Neural progenitor cell (in vitro differentiated cells): ENCODE results near the gene OR10A4. TPM values are rescaled to one million over a fixed set of nuclear protein-coding genes. Genes with fewer than 3 reads are reported as not detected.
A peak's percentile ranks its signal among the peaks of the same experiment; 100 is the strongest.

Source experiments
- DNase-seq: peaks from one replicate; pipeline ENCODE4 v3.0.0-alpha.2; 2016; ENCODE audit warnings: low spot score
- H2AFZ ChIP-seq: fragments of 200-600 bp; sonication (generic); replicated peaks from 2 replicates; pipeline ENCODE4 v1.6.1; 2016; ENCODE audit warnings: antibody characterized with exemption
- H3F3A ChIP-seq: fragments of 200-600 bp; sonication (generic); 2 replicates; pipeline ENCODE4 v1.6.1; 2016; ENCODE audit warnings: antibody characterized with exemption, low read depth
- H3K27ac ChIP-seq: fragments of 200-600 bp; sonication (generic); 2 replicates; pipeline ENCODE4 v1.5.1; 2016; ENCODE audit warnings: mild to moderate bottlenecking
- H3K27me3 ChIP-seq: fragments of 200-600 bp; sonication (generic); 2 replicates; pipeline ENCODE4 v1.6.1; 2016; ENCODE audit warnings: mild to moderate bottlenecking, moderate library complexity
- H3K36me3 ChIP-seq: fragments of 200-600 bp; sonication (generic); 2 replicates; pipeline ENCODE4 v1.5.1; 2016
- H3K4me1 ChIP-seq: fragments of 200-600 bp; sonication (generic); 2 replicates; pipeline ENCODE4 v1.6.1; 2016; ENCODE audit warnings: mixed run types
- H3K4me2 ChIP-seq: fragments of 200-600 bp; sonication (generic); 2 replicates; pipeline ENCODE4 v1.6.1; 2016
- H3K4me3 ChIP-seq: fragments of 200-600 bp; sonication (generic); 2 replicates; pipeline ENCODE4 v1.5.1; 2016
- H3K79me2 ChIP-seq: fragments of 200-600 bp; sonication (generic); 2 replicates; pipeline ENCODE4 v1.6.1; 2016; ENCODE audit warnings: low read depth
- H3K9ac ChIP-seq: fragments of 200-600 bp; sonication (generic); 2 replicates; pipeline ENCODE4 v1.6.1; 2016
- H3K9me3 ChIP-seq: fragments of 200-600 bp; sonication (generic); 2 replicates; pipeline ENCODE4 v1.5.1; 2016; ENCODE audit warnings: low read depth
- H4K20me1 ChIP-seq: fragments of 200-600 bp; sonication (generic); 2 replicates; pipeline ENCODE4 v1.6.1; 2016; ENCODE audit warnings: low read depth
- H3K27ac Mint-ChIP-seq: 3 replicates; pipeline ENCODE4 v1.8.0; 2021; ENCODE audit warnings: mixed read lengths
- H3K27me3 Mint-ChIP-seq: 2 replicates; pipeline ENCODE4 v1.8.0; 2022; ENCODE audit warnings: low read depth, mild to moderate bottlenecking, inconsistent platforms, moderate library complexity, mixed read lengths; ENCODE audit not compliant: insufficient read depth
- H3K36me3 Mint-ChIP-seq: 3 replicates; pipeline ENCODE4 v1.8.0; 2021; ENCODE audit warnings: mixed read lengths
- H3K4me1 Mint-ChIP-seq: 3 replicates; pipeline ENCODE4 v1.8.0; 2021; ENCODE audit warnings: mixed read lengths
- H3K4me3 Mint-ChIP-seq: 3 replicates; pipeline ENCODE4 v1.8.0; 2021; ENCODE audit warnings: mild to moderate bottlenecking, moderate library complexity, mixed read lengths
- H3K9me3 Mint-ChIP-seq: 3 replicates; pipeline ENCODE4 v1.8.0; 2020; ENCODE audit warnings: mixed read lengths
- EZH2 ChIP-seq: fragments of 200-600 bp; sonication (generic); IDR thresholded peaks from 2 replicates; pipeline ENCODE4 v1.6.1; 2017; ENCODE audit warnings: antibody characterized with exemption, mild to moderate bottlenecking, moderate library complexity
- EZH2phosphoT487 ChIP-seq: fragments of 200-600 bp; sonication (generic); IDR thresholded peaks from 2 replicates; pipeline ENCODE4 v1.6.1; 2017; ENCODE audit warnings: antibody characterized with exemption
- total RNA-seq: library from RNA; depleted of rRNA; stranded (reverse); fragments of >200 nt; gene quantifications from 2 replicates; pipeline ENCODE4 v1.2.3, GENCODE V29; 2015; ENCODE audit warnings: low replicate concordance
- TF ChIP-seq, protein P1 (sequence below): fragments of 200-600 bp; sonication (generic); IDR thresholded peaks from 2 replicates; pipeline ENCODE4 v1.5.1; 2017; ENCODE audit warnings: antibody characterized with exemption, mild to moderate bottlenecking

Gene OR10A4, protein sequence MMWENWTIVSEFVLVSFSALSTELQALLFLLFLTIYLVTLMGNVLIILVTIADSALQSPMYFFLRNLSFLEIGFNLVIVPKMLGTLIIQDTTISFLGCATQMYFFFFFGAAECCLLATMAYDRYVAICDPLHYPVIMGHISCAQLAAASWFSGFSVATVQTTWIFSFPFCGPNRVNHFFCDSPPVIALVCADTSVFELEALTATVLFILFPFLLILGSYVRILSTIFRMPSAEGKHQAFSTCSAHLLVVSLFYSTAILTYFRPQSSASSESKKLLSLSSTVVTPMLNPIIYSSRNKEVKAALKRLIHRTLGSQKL
- not detected in 2 replicates for total RNA-seq

DNA sequence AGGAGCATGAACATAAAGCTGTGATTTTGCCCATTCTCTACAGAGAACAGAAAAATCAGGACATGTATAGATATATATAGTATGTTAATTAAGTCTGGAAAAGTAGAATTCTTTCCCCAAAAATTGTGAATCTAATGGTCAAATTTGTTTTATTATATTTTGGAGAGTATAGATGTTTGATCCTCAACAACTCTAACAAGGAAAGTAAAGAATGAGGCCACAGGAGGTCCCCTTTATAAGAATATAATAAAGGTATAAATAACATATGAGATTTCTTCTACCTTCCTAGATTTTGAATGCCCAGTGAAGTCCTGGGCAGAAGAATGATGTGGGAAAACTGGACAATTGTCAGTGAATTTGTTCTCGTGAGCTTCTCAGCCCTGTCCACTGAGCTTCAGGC lies at the start of gene OR10A4:
Gene OR10A4 (plus strand): TSS at position 301 of the 400 bp plus-strand sequence. CDS start 23 bp downstream, at position 324.
- H3K4me3 Mint-ChIP-seq: no peak within 1 kb of the TSS
- no peak for DNase-seq
- TF ChIP-seq EZH2 (no peak), EZH2phosphoT487 (no peak)
- TF ChIP-seq, protein P1, sequence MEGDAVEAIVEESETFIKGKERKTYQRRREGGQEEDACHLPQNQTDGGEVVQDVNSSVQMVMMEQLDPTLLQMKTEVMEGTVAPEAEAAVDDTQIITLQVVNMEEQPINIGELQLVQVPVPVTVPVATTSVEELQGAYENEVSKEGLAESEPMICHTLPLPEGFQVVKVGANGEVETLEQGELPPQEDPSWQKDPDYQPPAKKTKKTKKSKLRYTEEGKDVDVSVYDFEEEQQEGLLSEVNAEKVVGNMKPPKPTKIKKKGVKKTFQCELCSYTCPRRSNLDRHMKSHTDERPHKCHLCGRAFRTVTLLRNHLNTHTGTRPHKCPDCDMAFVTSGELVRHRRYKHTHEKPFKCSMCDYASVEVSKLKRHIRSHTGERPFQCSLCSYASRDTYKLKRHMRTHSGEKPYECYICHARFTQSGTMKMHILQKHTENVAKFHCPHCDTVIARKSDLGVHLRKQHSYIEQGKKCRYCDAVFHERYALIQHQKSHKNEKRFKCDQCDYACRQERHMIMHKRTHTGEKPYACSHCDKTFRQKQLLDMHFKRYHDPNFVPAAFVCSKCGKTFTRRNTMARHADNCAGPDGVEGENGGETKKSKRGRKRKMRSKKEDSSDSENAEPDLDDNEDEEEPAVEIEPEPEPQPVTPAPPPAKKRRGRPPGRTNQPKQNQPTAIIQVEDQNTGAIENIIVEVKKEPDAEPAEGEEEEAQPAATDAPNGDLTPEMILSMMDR: no peak
- H3K27me3 ChIP-seq: no peaks in the 10 kb centered on the region
- H3K27ac Mint-ChIP-seq: no peak within 1 kb of the TSS
- no peaks in the 10 kb centered on the region for H3K9me3 Mint-ChIP-seq
- no peaks in the 10 kb centered on the region for H3K4me1 Mint-ChIP-seq
- H3K36me3 ChIP-seq: no peaks in the 10 kb centered on the region
- H3F3A ChIP-seq: no peaks in the 10 kb centered on the region
- H3K9ac ChIP-seq: no peak within 1 kb of the TSS
- H3K4me1 ChIP-seq: no peaks in the 10 kb centered on the region
- H3K36me3 Mint-ChIP-seq: no peaks in the 10 kb centered on the region
- no peak within 1 kb of the TSS for H3K4me3 ChIP-seq
- no peaks in the 10 kb centered on the region for H3K9me3 ChIP-seq
- no peak within 1 kb of the TSS for H2AFZ ChIP-seq
- peaks cover 2% of the 10 kb centered on the region for H3K27me3 Mint-ChIP-seq
- H4K20me1 ChIP-seq: no peaks in the 10 kb centered on the region
- H3K4me2 ChIP-seq: no peak within 1 kb of the TSS
- H3K79me2 ChIP-seq: no peaks in the 10 kb centered on the region
- H3K27ac ChIP-seq: no peak within 1 kb of the TSS

GRCh38 chr11:6828103-6828502 lies 48.3 kb upstream of the OR10A4 start:
- DNase-seq: no peak
- no peaks in the 10 kb centered on the region for H3K36me3 ChIP-seq
- no peak overlapping the region for H3K27ac ChIP-seq
- H3F3A ChIP-seq: no peaks in the 10 kb centered on the region
- H3K36me3 Mint-ChIP-seq: no peaks in the 10 kb centered on the region
- no peaks in the 10 kb centered on the region for H4K20me1 ChIP-seq
- H3K27me3 ChIP-seq: no peaks in the 10 kb centered on the region
- H3K9me3 ChIP-seq: no peaks in the 10 kb centered on the region
- H3K4me1 ChIP-seq: peaks cover under 1% of the 10 kb centered on the region
- H3K79me2 ChIP-seq: no peaks in the 10 kb centered on the region
- no peak overlapping the region for H3K4me3 ChIP-seq
- peaks cover 3% of the 10 kb centered on the region for H3K27me3 Mint-ChIP-seq
- H3K4me3 Mint-ChIP-seq: no peak overlapping the region
- TF ChIP-seq, protein P1: no peak
- TF ChIP-seq EZH2: no peak
- TF ChIP-seq EZH2phosphoT487: no peak
- peaks cover 2% of the 10 kb centered on the region for H3K4me1 Mint-ChIP-seq
- H3K9ac ChIP-seq: no peak overlapping the region
- H3K9me3 Mint-ChIP-seq: no peaks in the 10 kb centered on the region
- no peak overlapping the region for H3K27ac Mint-ChIP-seq
- H2AFZ ChIP-seq: no peak overlapping the region
- H3K4me2 ChIP-seq: no peak overlapping the region

DNA sequence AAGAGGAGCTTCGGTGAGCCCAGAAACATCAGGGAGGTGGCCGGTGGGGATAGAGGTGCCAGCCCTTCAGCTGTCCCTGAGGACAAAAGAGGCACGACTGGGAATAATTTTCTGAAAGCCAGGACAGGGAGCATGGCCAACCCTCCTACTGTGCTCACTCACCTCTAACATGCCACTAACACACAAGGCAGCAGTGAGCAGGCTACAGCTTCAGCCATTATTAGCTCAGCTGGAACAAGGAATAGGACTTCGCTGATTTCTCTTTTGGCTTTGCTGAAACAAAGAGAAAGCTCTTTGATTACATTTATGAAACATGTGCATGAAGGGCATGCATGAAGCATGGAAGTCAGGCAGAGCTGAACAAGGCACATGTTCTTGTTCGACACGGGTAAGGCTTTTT lies 43.1 kb upstream of the OR10A4 start:
- Histone ChIP-seq H3K27me3 (no peaks in the 10 kb centered on the region), H3K79me2 (no peaks in the 10 kb centered on the region), H3K9me3 (no peaks in the 10 kb centered on the region), H4K20me1 (no peaks in the 10 kb centered on the region), H3K4me3 (no peak overlapping the region), H3F3A (no peaks in the 10 kb centered on the region), H3K4me1 (peaks cover 7% of the 10 kb centered on the region), H3K4me2 (peak overlapping the region; percentile 18), H3K9ac (no peak overlapping the region), H3K27ac (no peak overlapping the region), H3K36me3 (no peaks in the 10 kb centered on the region), H2AFZ (no peak overlapping the region)
- no peak for DNase-seq
- TF ChIP-seq EZH2: no peak
- TF ChIP-seq EZH2phosphoT487: no peak
- TF ChIP-seq, protein P1: no peak
- peak overlapping the region; percentile 11 for H3K4me3 Mint-ChIP-seq
- peaks cover 10% of the 10 kb centered on the region for H3K4me1 Mint-ChIP-seq
- peak overlapping the region; percentile 79 for H3K27ac Mint-ChIP-seq
- H3K9me3 Mint-ChIP-seq: no peaks in the 10 kb centered on the region
- H3K27me3 Mint-ChIP-seq: peaks cover 5% of the 10 kb centered on the region
- no peaks in the 10 kb centered on the region for H3K36me3 Mint-ChIP-seq
